Liver (tissue), 9 donors: Measurements from ENCODE around the gene MVB12B. TPM values are rescaled to one million over a fixed set of nuclear protein-coding genes. Genes with fewer than 3 reads are reported as not detected.

ENCODE experiments used
- DNase-seq: peaks from one replicate; pipeline ENCODE4 v3.0.0-alpha.2; 2017; ENCODE audit warnings: low spot score
- H3K27ac ChIP-seq, 2 donors: one replicate each; pipeline ENCODE4 v1.7.0; 2013; ENCODE audit warnings: inconsistent platforms in 2 of 2, low read length in 2 of 2, control low read depth in 1 of 2, low read depth in 1 of 2, mild to moderate bottlenecking in 1 of 2
- H3K27me3 ChIP-seq, 4 donors: one replicate each; pipeline versions ENCODE4 v1.6.1 to v1.7.0; 2013; ENCODE audit warnings: low read length in 3 of 4, inconsistent platforms in 1 of 4, mild to moderate bottlenecking in 1 of 4, moderate library complexity in 1 of 4; ENCODE audit not compliant: control insufficient read depth in 4 of 4, insufficient read depth in 4 of 4
- H3K36me3 ChIP-seq, 4 donors: one replicate each; pipeline versions ENCODE4 v1.6.1 to v1.7.0; 2013; ENCODE audit warnings: low read length in 3 of 4, mild to moderate bottlenecking in 3 of 4, low read depth in 1 of 4, moderate library complexity in 1 of 4; ENCODE audit not compliant: control insufficient read depth in 4 of 4, insufficient read depth in 3 of 4
- H3K4me1 ChIP-seq, 4 donors: one replicate each; pipeline versions ENCODE4 v1.6.1 to v1.7.0; 2013; ENCODE audit warnings: low read length in 3 of 4, mild to moderate bottlenecking in 3 of 4, moderate library complexity in 1 of 4; ENCODE audit not compliant: control insufficient read depth in 4 of 4, insufficient read depth in 4 of 4
- H3K4me3 ChIP-seq, 3 donors: one replicate each; pipeline versions ENCODE4 v1.6.1 to v1.7.0; 2013; ENCODE audit warnings: low read length in 3 of 3, control low read depth in 1 of 3, low read depth in 1 of 3, mild to moderate bottlenecking in 1 of 3
- H3K9ac ChIP-seq, 2 donors: one replicate each; pipeline ENCODE4 v1.7.0; 2013; ENCODE audit warnings: low read length in 2 of 2, mild to moderate bottlenecking in 2 of 2, moderate library complexity in 2 of 2, control low read depth in 1 of 2, low read depth in 1 of 2
- H3K9me3 ChIP-seq, 4 donors: one replicate each; pipeline versions ENCODE4 v1.6.1 to v1.7.0; 2013; ENCODE audit warnings: low read length in 3 of 4; ENCODE audit not compliant: control insufficient read depth in 4 of 4
- CTCF ChIP-seq: fragments of 150-350 bp; IDR thresholded peaks from 2 replicates; pipeline ENCODE4 v1.5.1; 2017; ENCODE audit warnings: improper control_type of control experiment, low read depth, low read length; ENCODE audit not compliant: missing input control
- EGR1 ChIP-seq, 2 donors: IDR thresholded peaks; 2 replicates each; pipeline ENCODE4 v1.6.1; 2016 to 2018; ENCODE audit warnings: antibody characterized with exemption in 2 of 2, low read depth in 2 of 2
- GABPA ChIP-seq, 2 donors: IDR thresholded peaks in 1 of 2; conservative IDR thresholded peaks in 1 of 2; 2 replicates each; pipeline ENCODE4 v1.6.1; 2016; ENCODE audit warnings: antibody characterized with exemption in 2 of 2, mild to moderate bottlenecking in 1 of 2, moderate library complexity in 1 of 2
- HNF4G ChIP-seq: IDR thresholded peaks from 2 replicates; pipeline ENCODE4 v1.6.1; 2016; ENCODE audit warnings: antibody characterized with exemption
- JUND ChIP-seq, 2 donors: IDR thresholded peaks; 2 replicates each; pipeline ENCODE4 v1.6.1; 2016; ENCODE audit warnings: antibody characterized with exemption in 2 of 2
- RAD21 ChIP-seq, 2 donors: IDR thresholded peaks; 2 replicates each; pipeline ENCODE4 v1.6.1; 2016; ENCODE audit warnings: antibody characterized with exemption in 2 of 2, mild to moderate bottlenecking in 2 of 2
- RXRA ChIP-seq, 2 donors: IDR thresholded peaks; 2 replicates each; pipeline ENCODE4 v1.6.1; 2017 to 2018; ENCODE audit warnings: antibody characterized with exemption in 2 of 2, mild to moderate bottlenecking in 1 of 2
- TAF1 ChIP-seq: conservative IDR thresholded peaks from 2 replicates; pipeline ENCODE4 v1.6.1; 2016; ENCODE audit warnings: antibody characterized with exemption, mild to moderate bottlenecking
- YY1 ChIP-seq: IDR thresholded peaks from 2 replicates; pipeline ENCODE4 v1.6.1; 2016; ENCODE audit warnings: antibody characterized with exemption, mild to moderate bottlenecking
- WGBS: extraction: QIAGEN DNeasy Blood & Tissue Kit; methylation state at CpG from one replicate; pipeline ENCODE4 v1.1.7; 2013; 5-methylcytosine and 5-hydroxymethylcytosine counted together
- polyA plus RNA-seq, 2 donors: library from polyadenylated mRNA; stranded (reverse) in 1 of 2; unstranded in 1 of 2; fragments of 200-250 nt in 1 of 2; fragments of >200 nt in 1 of 2; fragmentation: Nextera tagmentation in 1 of 2; extraction: Ambion mirVana in 1 of 2; gene quantifications; one replicate each; pipeline versions ENCODE4 v1.2.1 to v1.2.3, GENCODE V29; 2013 to 2015
- total RNA-seq, 2 donors: library from RNA; depleted of rRNA; stranded (reverse); fragments of >200 nt; gene quantifications; one replicate each; pipeline ENCODE4 v1.2.3, GENCODE V29; 2014
- TF ChIP-seq, protein P1 (sequence below): IDR thresholded peaks from 2 replicates; pipeline ENCODE4 v1.6.1; 2016; ENCODE audit warnings: antibody characterized with exemption
- TF ChIP-seq, protein P2 (sequence below): IDR thresholded peaks from 2 replicates; pipeline ENCODE4 v1.6.1; 2016; ENCODE audit warnings: antibody characterized with exemption, mild to moderate bottlenecking
- TF ChIP-seq, protein P3 (sequence below): IDR thresholded peaks from 2 replicates; pipeline ENCODE4 v1.6.1; 2016; ENCODE audit warnings: antibody characterized with exemption
- TF ChIP-seq, protein P4 (sequence below): IDR thresholded peaks from 2 replicates; pipeline ENCODE4 v1.6.1; 2016; ENCODE audit warnings: antibody characterized with exemption
- donor health status: healthy.
- donor health status: healthy.
- donor health status: healthy.
- donor health status: healthy.
- donor health status: healthy.

The MVB12B gene
- total and polyA plus RNA-seq, 4 donors, result 5.3 to 12.4 (median 8.4) TPM

DNA sequence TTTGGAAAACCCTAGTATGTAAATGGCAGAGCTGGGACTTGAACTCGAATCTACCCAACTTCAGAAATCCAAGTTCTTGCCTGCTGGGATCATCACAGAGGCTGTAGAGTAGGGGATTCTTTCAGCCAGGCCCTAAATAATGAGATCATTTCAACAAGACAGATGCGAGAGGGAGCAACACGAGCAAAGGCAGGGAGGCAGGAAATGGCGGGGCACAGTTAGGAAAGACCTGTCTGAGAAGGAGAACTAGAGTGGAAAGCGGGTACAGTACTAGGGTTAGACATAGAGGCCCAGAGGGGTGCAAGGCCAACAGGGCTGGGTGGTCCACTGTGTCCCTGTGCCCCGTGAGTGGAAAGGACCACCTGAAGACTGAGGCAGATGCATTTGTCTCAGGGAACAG, 46.1 kb downstream of the MVB12B start:
- no peak overlapping the region for H3K4me3 ChIP-seq
- TF ChIP-seq, protein P1, sequence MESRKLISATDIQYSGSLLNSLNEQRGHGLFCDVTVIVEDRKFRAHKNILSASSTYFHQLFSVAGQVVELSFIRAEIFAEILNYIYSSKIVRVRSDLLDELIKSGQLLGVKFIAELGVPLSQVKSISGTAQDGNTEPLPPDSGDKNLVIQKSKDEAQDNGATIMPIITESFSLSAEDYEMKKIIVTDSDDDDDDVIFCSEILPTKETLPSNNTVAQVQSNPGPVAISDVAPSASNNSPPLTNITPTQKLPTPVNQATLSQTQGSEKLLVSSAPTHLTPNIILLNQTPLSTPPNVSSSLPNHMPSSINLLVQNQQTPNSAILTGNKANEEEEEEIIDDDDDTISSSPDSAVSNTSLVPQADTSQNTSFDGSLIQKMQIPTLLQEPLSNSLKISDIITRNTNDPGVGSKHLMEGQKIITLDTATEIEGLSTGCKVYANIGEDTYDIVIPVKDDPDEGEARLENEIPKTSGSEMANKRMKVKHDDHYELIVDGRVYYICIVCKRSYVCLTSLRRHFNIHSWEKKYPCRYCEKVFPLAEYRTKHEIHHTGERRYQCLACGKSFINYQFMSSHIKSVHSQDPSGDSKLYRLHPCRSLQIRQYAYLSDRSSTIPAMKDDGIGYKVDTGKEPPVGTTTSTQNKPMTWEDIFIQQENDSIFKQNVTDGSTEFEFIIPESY, result no peak
- TF ChIP-seq CTCF, result no peak
- no peak for TF ChIP-seq EGR1 (IDR thresholded peaks at IDR 0.05; ENCODE audit: low read depth in 2 of 2)
- TF ChIP-seq YY1, result no peak
- TF ChIP-seq, protein P2, sequence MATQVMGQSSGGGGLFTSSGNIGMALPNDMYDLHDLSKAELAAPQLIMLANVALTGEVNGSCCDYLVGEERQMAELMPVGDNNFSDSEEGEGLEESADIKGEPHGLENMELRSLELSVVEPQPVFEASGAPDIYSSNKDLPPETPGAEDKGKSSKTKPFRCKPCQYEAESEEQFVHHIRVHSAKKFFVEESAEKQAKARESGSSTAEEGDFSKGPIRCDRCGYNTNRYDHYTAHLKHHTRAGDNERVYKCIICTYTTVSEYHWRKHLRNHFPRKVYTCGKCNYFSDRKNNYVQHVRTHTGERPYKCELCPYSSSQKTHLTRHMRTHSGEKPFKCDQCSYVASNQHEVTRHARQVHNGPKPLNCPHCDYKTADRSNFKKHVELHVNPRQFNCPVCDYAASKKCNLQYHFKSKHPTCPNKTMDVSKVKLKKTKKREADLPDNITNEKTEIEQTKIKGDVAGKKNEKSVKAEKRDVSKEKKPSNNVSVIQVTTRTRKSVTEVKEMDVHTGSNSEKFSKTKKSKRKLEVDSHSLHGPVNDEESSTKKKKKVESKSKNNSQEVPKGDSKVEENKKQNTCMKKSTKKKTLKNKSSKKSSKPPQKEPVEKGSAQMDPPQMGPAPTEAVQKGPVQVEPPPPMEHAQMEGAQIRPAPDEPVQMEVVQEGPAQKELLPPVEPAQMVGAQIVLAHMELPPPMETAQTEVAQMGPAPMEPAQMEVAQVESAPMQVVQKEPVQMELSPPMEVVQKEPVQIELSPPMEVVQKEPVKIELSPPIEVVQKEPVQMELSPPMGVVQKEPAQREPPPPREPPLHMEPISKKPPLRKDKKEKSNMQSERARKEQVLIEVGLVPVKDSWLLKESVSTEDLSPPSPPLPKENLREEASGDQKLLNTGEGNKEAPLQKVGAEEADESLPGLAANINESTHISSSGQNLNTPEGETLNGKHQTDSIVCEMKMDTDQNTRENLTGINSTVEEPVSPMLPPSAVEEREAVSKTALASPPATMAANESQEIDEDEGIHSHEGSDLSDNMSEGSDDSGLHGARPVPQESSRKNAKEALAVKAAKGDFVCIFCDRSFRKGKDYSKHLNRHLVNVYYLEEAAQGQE, result no peak
- no peak for TF ChIP-seq JUND (IDR thresholded peaks at IDR 0.05)
- TF ChIP-seq RXRA (IDR thresholded peaks at IDR 0.05), result no peak
- no peak for TF ChIP-seq GABPA (IDR thresholded peaks at IDR 0.05 in 1 of 2, conservative IDR thresholded peaks at IDR 0.05 in 1 of 2)
- TF ChIP-seq HNF4G, result no peak
- TF ChIP-seq TAF1, result no peak
- TF ChIP-seq, protein P3, sequence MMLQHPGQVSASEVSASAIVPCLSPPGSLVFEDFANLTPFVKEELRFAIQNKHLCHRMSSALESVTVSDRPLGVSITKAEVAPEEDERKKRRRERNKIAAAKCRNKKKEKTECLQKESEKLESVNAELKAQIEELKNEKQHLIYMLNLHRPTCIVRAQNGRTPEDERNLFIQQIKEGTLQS, result no peak
- no peak for TF ChIP-seq RAD21 (IDR thresholded peaks at IDR 0.05)
- TF ChIP-seq, protein P4, sequence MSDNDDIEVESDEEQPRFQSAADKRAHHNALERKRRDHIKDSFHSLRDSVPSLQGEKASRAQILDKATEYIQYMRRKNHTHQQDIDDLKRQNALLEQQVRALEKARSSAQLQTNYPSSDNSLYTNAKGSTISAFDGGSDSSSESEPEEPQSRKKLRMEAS, result no peak
- no peak overlapping the region for H3K27ac ChIP-seq
- 91% methylated on average over 6 of the region's 6 CpGs for WGBS
- no peaks in the 10 kb centered on the region for H3K27me3 ChIP-seq
- H3K36me3 ChIP-seq, result no peaks in the 10 kb centered on the region
- H3K4me1 ChIP-seq, result peaks cover 0 to 7% (median 5%) of the 10 kb centered on the region in 4 donors
- H3K9ac ChIP-seq, result no peak overlapping the region
- no peaks in the 10 kb centered on the region for H3K9me3 ChIP-seq
- DNase-seq, result no peak

GRCh38 chr9:126373241-126373640, 46.6 kb downstream of the MVB12B start:
- 83% methylated on average over 5 of the region's 5 CpGs for WGBS

More at GRCh38 chr9:126373241-126373640, 46.6 kb downstream of the MVB12B start:
- H3K36me3 ChIP-seq, result no peaks in the 10 kb centered on the region
- H3K27me3 ChIP-seq, result no peaks in the 10 kb centered on the region
- H3K9ac ChIP-seq, result no peak overlapping the region
- H3K27ac ChIP-seq, result no peak overlapping the region
- H3K9me3 ChIP-seq, result no peaks in the 10 kb centered on the region
- H3K4me3 ChIP-seq, result no peak overlapping the region
- DNase-seq, result no peak
- TF ChIP-seq GABPA (IDR thresholded peaks at IDR 0.05 in 1 of 2, conservative IDR thresholded peaks at IDR 0.05 in 1 of 2) (no peak), TAF1 (no peak), YY1 (no peak), CTCF (no peak)
- peaks cover 0 to 7% (median 5%) of the 10 kb centered on the region in 4 donors for H3K4me1 ChIP-seq
